Coronary artery (tissue), 2 donors: ENCODE measurements around the gene SAE1.

Experiments
- DNase-seq: peaks from one replicate; pipeline ENCODE4 v3.0.0-alpha.2; 2017; ENCODE audit warnings: low spot score
- H3K27ac ChIP-seq, 2 donors: fragments of 200-600 bp; sonication (generic); one replicate each; pipeline ENCODE4 v1.5.1; 2016 to 2019
- H3K4me3 ChIP-seq: fragments of 200-600 bp; sonication (generic); 2 replicates; pipeline ENCODE4 v1.5.1; 2016; ENCODE audit warnings: mild to moderate bottlenecking, moderate library complexity
- TF ChIP-seq, protein P1 (sequence below): fragments of 200-600 bp; sonication (generic); IDR thresholded peaks from one replicate; pipeline ENCODE4 v1.5.1; 2019; ENCODE audit warnings: antibody characterized with exemption

Gene SAE1

DNA sequence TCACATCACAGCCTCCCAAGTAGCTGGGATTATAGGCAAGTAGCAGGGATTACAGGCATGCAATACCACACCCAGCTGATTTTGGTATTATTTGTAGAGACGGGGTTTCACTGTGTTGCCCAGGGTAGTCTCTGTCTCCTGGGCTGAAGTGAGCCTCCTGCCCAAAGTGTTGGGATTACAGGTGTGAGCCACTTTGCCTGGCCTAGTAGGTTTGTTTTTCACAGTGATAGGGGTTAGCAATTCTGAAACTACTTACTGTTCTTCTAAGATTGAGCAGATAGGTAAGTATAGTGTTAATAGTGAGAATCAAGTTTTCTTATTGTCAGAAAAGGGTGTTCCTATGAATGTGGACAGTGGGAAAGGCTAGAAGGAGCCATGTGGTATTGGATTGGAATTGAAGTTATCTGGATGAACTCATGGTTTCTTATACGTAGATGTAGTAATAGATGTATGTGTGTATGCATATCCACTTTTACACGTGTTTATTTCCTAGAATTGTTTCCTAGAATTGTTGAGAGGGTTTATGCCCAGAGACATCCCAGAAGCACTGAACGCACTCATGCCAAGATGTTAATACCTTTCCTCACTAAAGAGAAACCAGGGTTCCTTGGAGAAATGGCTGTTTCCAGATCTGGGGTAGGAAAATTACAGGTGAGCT is 49.1 kb downstream of the SAE1 start:
- H3K4me3 ChIP-seq, result no peak overlapping the region
- no peak for DNase-seq
- TF ChIP-seq, protein P1, sequence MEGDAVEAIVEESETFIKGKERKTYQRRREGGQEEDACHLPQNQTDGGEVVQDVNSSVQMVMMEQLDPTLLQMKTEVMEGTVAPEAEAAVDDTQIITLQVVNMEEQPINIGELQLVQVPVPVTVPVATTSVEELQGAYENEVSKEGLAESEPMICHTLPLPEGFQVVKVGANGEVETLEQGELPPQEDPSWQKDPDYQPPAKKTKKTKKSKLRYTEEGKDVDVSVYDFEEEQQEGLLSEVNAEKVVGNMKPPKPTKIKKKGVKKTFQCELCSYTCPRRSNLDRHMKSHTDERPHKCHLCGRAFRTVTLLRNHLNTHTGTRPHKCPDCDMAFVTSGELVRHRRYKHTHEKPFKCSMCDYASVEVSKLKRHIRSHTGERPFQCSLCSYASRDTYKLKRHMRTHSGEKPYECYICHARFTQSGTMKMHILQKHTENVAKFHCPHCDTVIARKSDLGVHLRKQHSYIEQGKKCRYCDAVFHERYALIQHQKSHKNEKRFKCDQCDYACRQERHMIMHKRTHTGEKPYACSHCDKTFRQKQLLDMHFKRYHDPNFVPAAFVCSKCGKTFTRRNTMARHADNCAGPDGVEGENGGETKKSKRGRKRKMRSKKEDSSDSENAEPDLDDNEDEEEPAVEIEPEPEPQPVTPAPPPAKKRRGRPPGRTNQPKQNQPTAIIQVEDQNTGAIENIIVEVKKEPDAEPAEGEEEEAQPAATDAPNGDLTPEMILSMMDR, result no peak
- H3K27ac ChIP-seq, result no peak overlapping the region

DNA sequence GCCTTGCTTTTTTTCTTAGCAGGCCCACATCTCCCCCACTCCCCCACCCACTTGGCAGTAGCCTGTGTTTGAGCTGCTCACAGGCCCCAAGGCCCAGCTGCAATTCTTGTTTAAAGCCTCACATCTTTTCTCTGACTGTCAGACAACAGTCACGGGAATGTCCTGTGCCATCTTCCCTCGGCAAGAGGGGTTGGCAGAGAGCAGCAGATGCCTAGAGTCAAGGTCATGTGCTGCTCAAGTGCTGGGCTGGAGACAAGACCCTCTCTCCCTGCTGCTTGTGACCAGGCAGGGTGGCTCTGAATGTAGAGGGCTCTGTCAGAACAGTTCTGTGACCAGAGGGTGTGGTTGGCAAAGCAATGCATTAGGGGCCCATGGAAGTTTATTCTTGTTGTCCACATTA is 53.0 kb downstream of the SAE1 start:
- Histone ChIP-seq H3K27ac (peak overlapping the region in 1 of 2 donors; percentile 85), H3K4me3 (no peak overlapping the region)
- DNase-seq, result no peak
- TF ChIP-seq, protein P1, result no peak

DNA sequence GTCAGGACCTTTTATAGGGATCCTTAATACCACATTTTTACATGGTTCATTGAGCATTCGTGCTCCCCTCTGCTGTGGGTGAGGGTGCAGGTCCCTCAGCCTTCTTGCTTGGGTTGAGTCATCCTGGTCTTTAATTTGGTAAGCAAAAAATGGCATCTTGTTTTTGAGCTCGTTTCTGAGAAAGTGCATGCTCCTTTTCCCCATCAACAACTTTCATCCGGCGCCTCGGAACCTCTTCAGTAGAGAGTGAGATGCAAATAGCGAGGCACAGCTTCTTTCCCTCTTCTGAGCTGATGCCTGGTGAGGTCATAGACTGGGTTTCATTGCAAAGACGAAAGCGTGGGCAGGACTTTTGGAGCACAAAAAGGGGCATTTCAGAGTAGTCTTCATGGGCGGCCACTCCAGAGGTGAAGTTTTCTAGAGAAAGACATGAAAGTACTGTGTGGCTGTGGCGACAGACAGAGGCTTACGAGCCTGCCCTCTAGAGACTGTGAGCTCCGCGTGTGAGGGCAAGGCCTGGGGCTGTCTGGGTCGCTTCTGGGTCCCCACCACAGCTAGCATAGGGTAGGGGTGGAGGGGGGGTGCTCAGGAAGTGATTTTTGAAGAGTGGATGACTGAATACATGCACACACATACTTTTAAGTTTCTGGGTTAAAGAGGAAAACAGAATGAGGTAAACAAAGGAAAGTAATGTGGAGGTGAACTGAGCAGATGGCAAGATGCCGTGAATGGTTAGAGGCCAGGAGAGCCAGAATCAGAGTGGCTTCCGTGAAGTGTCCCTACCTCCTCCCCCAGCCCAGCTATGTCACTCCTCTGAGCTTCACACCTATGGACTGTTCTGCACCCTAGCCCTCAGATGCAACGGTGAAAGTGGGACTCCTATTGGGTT is 56.1 kb downstream of the SAE1 start:
- TF ChIP-seq, protein P1, result no peak
- H3K27ac ChIP-seq, result no peak overlapping the region
- DNase-seq, result no peak
- H3K4me3 ChIP-seq, result no peak overlapping the region

DNA sequence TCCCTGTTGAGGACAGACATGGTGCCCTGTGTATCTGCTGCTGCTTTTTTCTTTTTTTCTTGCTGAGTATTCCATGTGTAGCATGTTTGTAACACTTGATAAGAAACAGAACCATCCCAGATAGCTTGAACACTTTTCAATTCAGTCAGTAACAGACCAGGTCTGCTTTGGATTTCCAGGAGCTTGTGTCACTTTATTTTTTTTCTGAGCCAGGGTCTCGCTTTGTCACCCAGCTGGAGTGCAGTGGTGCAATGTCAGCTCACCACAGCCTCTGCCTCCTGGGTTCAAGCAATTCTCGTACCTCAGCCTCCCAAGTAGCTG is 56.7 kb downstream of the SAE1 start:
- H3K27ac ChIP-seq, result no peak overlapping the region

DNA sequence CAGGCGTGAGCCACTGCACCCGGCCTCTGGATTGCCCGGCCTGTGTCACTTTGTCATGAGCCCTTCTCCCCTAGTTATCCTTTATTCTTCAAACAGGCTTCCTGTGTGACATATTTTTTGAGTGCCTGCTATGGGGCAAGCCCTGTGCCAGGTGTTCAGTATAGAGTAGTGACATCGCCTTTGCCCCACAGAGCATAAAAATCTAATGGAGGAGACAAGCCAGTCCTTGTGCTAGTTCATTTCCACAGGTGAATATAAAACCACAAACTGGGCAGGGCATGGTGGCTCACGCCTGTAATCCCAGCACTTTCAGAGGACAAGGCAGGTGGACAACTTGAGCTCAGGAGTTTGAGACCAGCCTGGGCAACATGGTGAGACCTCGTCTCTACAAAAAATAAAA is 57.2 kb downstream of the SAE1 start:
- Histone ChIP-seq H3K27ac (no peak overlapping the region), H3K4me3 (no peak overlapping the region)
- no peak for DNase-seq
- TF ChIP-seq, protein P1, result no peak

More for the DNA sequence above, 56.7 kb downstream of the SAE1 start:
- TF ChIP-seq, protein P1, result no peak
- DNase-seq, result no peak
- H3K4me3 ChIP-seq, result no peak overlapping the region

DNA sequence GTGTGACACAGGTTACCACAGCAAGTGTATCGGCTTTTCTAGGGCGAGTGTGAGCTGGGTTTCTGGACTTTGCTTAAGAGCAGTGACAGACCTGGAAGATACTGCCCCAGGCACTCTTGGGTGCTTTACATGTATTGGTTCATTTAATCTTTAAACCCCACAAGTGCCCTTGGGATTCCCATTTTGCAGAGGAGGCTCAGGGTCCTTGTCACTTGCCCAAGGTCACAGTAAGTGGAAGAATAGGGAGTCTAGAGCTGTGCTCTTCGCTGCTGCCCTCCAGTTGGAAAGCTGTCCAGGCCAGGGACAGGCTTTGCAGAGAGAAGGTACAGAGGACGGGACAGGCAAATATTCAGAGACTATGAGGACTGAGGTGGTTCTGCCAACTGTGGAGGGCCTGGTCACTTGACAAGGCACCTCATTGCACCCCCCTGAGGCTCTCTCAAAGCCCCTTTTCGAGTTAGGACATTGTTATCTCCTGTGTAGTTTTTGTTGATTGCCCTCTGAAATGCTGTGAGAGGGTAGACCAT is 57.9 kb downstream of the SAE1 start:
- Histone ChIP-seq H3K27ac (peak overlapping the region in 1 of 2 donors; percentile 12), H3K4me3 (no peak overlapping the region)
- TF ChIP-seq, protein P1, result no peak
- DNase-seq, result no peak
